PC-9 (cell line): ENCODE results near the gene PRKG1.
"Not testable (repeated sequence)": the region's sequence is repeated elsewhere in the genome, so short reads cannot be mapped to it uniquely, and the experiment has no call there.

Experiments
- CTCF ChIP-seq: fragments of 200-600 bp; sonication (generic); conservative IDR thresholded peaks from 2 replicates; pipeline ENCODE4 v1.6.1; 2017; ENCODE audit warnings: mixed run types, antibody characterized with exemption, mild to moderate bottlenecking, moderate library complexity
- EZH2 ChIP-seq: fragments of 200-600 bp; sonication (generic); IDR thresholded peaks from 2 replicates; pipeline ENCODE4 v1.8.0; 2017; ENCODE audit warnings: antibody characterized with exemption, low read depth

- TF ChIP-seq CTCF, EZH2: not testable (repeated sequence)
These were observed 201.8 kb downstream of the PRKG1 start for GRCh38 chr10:51276097-51276496.
